ENCODE data around the gene NSMF. TPM values are rescaled to one million over a fixed set of nuclear protein-coding genes. Genes with fewer than 3 reads are reported as not detected.

NSMF gene
- total RNA-seq, 1 experiment from 2014 or later: 52.7 TPM

DNA sequence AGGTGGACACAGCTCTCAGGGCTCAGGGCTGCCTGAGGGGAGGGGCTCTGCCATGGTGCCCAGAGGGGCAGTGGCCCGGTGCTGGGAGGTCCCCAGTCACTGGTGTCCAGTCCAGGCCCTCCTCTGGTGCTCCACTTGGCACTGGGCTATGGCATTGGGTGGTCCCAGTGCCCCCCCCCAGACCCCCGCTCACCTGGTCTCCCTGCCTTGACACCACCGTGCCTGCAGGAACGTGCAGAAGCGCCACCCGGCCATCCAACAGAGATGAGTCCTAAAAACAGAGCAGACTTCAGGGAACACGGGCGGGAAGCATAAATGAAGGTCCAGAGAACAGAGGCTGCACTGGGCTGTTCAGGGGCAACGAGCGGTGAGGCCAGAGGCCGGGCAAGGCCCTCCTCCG is 42.3 kb upstream of the NSMF start:
- POLR2A ChIA-PET (ENCODE audit: low non-redundant PET): no interaction called here
- no peaks in the 10 kb centered on the region for H3K9me3 ChIP-seq (ENCODE audit: low read depth, low read length, poor library complexity, severe bottlenecking)

DNA sequence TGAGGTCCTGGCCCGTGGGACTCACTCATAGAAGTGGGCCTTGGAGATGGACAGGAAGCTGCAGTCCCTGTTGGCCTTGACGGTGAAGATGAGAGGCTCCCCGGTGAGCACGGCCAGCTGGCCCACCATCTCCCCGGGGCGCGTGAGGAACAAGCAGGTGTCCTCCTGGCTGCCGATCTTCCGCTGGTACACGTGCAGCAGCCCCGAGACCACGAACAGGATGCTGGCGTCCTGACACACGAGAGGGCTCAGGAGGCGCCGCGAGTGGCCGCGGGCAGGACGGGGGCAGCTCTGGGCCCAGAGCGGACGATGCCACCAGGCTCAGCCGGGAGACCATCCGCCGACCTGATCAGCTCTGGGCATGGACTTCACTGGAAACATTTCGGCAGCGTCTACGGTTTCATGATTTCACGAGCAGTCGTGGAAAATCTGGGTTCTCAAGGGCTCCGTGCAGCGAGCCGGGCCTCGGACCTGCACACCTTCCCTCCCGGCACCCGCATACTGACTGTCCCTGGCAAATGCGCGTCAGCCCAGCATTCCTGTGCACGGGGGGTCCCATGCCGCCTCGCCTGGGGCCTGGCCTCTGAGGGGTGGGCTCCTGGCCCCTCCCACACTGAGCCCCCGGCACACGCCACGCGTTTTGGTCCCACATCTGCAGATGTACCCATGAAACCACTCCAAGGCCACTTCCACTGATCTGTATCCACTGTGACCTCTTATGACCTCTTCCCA is 41.7 kb upstream of the NSMF start:
- no peak overlapping the region for H3K27ac ChIP-seq (ENCODE audit: low read depth, low read length, poor library complexity, severe bottlenecking)
- no peak overlapping the region for H3K4me3 ChIP-seq (ENCODE audit: low read depth, low read length, poor library complexity, severe bottlenecking)
- H3K4me1 ChIP-seq (ENCODE audit: insufficient read depth, low read length, poor library complexity, severe bottlenecking): no peaks in the 10 kb centered on the region
- no TSS peak for BruUV-seq (replicated peaks)
- intact Hi-C loops (cut with micrococcal nuclease; ENCODE audit: unreplicated experiment): no loop called here
- DNase-seq (ENCODE audit: low spot score): no peak
- CTCF ChIA-PET: no interaction called here
- H3K9me3 ChIP-seq (ENCODE audit: low read depth, low read length, poor library complexity, severe bottlenecking): no peaks in the 10 kb centered on the region
- H3K27me3 ChIP-seq (replicated peaks; ENCODE audit: insufficient read depth, low read depth, low read length, poor library complexity): no peaks in the 10 kb centered on the region
- H3K36me3 ChIP-seq (ENCODE audit: insufficient read depth, low read length, poor library complexity, severe bottlenecking): no peaks in the 10 kb centered on the region
- TF ChIP-seq CTCF (conservative IDR thresholded peaks at IDR 0.05; ENCODE audit: low read depth, low read length) (no peak), EZH2 (IDR thresholded peaks at IDR 0.05; ENCODE audit: borderline replicate concordance, low read depth, low read length, poor library complexity, severe bottlenecking) (no peak)
- POLR2A ChIA-PET (ENCODE audit: low non-redundant PET): no interaction called here

More for the DNA sequence above, 42.3 kb upstream of the NSMF start:
- Histone ChIP-seq H3K27ac (ENCODE audit: low read depth, low read length, poor library complexity, severe bottlenecking) (no peak overlapping the region), H3K4me1 (ENCODE audit: insufficient read depth, low read length, poor library complexity, severe bottlenecking) (no peaks in the 10 kb centered on the region), H3K4me3 (ENCODE audit: low read depth, low read length, poor library complexity, severe bottlenecking) (no peak overlapping the region), H3K27me3 (replicated peaks; ENCODE audit: insufficient read depth, low read depth, low read length, poor library complexity) (no peaks in the 10 kb centered on the region), H3K36me3 (ENCODE audit: insufficient read depth, low read length, poor library complexity, severe bottlenecking) (no peaks in the 10 kb centered on the region)
- CTCF ChIA-PET: no interaction called here
- TF ChIP-seq EZH2 (IDR thresholded peaks at IDR 0.05; ENCODE audit: borderline replicate concordance, low read depth, low read length, poor library complexity, severe bottlenecking): no peak
- intact Hi-C loops (cut with micrococcal nuclease; ENCODE audit: unreplicated experiment): no loop called here
- DNase-seq (ENCODE audit: low spot score): no peak
- BruUV-seq (replicated peaks): no TSS peak

- no TSS peak for BruUV-seq (replicated peaks)
- no peak for DNase-seq (ENCODE audit: low spot score)
- intact Hi-C loops (cut with micrococcal nuclease; ENCODE audit: unreplicated experiment): no loop called here
- no peak for TF ChIP-seq CTCF (conservative IDR thresholded peaks at IDR 0.05; ENCODE audit: low read depth, low read length)
- Histone ChIP-seq H3K27ac (ENCODE audit: low read depth, low read length, poor library complexity, severe bottlenecking) (no peak overlapping the region), H3K4me1 (ENCODE audit: insufficient read depth, low read length, poor library complexity, severe bottlenecking) (no peaks in the 10 kb centered on the region), H3K4me3 (ENCODE audit: low read depth, low read length, poor library complexity, severe bottlenecking) (no peak overlapping the region), H3K27me3 (replicated peaks; ENCODE audit: insufficient read depth, low read depth, low read length, poor library complexity) (no peaks in the 10 kb centered on the region), H3K9me3 (ENCODE audit: low read depth, low read length, poor library complexity, severe bottlenecking) (no peaks in the 10 kb centered on the region), H3K36me3 (ENCODE audit: insufficient read depth, low read length, poor library complexity, severe bottlenecking) (no peaks in the 10 kb centered on the region)
- POLR2A ChIA-PET (ENCODE audit: low non-redundant PET): interaction anchor here (0.6 kb wide), 1 partner anchor 158 kb away, joined by 3 read pairs; no protein-coding TSS in a partner anchor
- CTCF ChIA-PET: interaction anchor here (0.6 kb wide), 1 partner anchor 92 kb away, joined by 3 read pairs; no protein-coding TSS in a partner anchor
Measured at GRCh38 chr9:137499858-137500661, 40.9 kb upstream of the NSMF start.
